HCT116 (cell line): ENCODE results near the gene KCNMB2. TPM values are rescaled to one million over a fixed set of nuclear protein-coding genes. Genes with fewer than 3 reads are reported as not detected.

Source experiments
- ATAC-seq: fragments of 200-7000 bp; cut with Tn5 transposase; 2 replicates; pipeline ENCODE4 v1.9.1; 2020; ENCODE audit warnings: mild to moderate bottlenecking, moderate library complexity
- BruUV-seq: library from RNA; stranded (reverse); fragments of 400-500 nt; replicated peaks from 2 replicates; lab custom pipeline; 2021; lab: Mats Ljungman, UMichigan
- CTCF ChIA-PET: fragments of 300-600 bp; sonication (Branson Sonifier 250); formaldehyde crosslinking; loops from one replicate; lab custom pipeline; 2021; ENCODE audit warnings: antibody characterized with exemption; lab: Charles Lee
- POLR2A ChIA-PET: fragments of 300-600, 350-600 bp; sonication (Branson Sonifier 250); formaldehyde crosslinking; loops from one replicate; lab custom pipeline; 2021; ENCODE audit warnings: antibody characterized with exemption; lab: Charles Lee
- RAD21 ChIA-PET, 2 experiments: fragments of 300-600 bp; sonication (Branson Sonifier 250); formaldehyde crosslinking; loops; one replicate each; lab custom pipeline; 2023; ENCODE audit warnings: low total read pairs in 2 of 2; ENCODE audit not compliant: uncharacterized antibody in 2 of 2, unreplicated experiment in 2 of 2, low non-redundant PET in 1 of 2; lab: Charles Lee
- DNase-seq: peaks from one replicate; pipeline ENCODE4 v3.0.0-alpha.2; 2010; ENCODE audit warnings: low read depth, low spot score
- H2AFZ ChIP-seq: fragments of 200-600 bp; shearing (Covaris generic), sonication (generic); 2 replicates; pipeline ENCODE4 v1.6.1; 2017; ENCODE audit warnings: low read depth, mixed run types, mixed read lengths, antibody characterized with exemption, low read length; ENCODE audit not compliant: poor library complexity, severe bottlenecking
- H3K27ac ChIP-seq: 2 replicates; pipeline ENCODE4 v1.5.1; 2012; ENCODE audit warnings: low read depth, low read length
- H3K27me3 ChIP-seq: fragments of 200-600 bp; sonication (generic); 2 replicates; pipeline ENCODE4 v1.6.1; 2016; ENCODE audit warnings: mixed run types, low read length, mixed read lengths; ENCODE audit not compliant: insufficient read depth
- H3K36me3 ChIP-seq, 2 experiments: fragments of 200-500 bp in 1 of 2; fragments of 200-600 bp in 1 of 2; sonication (Bioruptor generic) in 1 of 2; sonication (generic) in 1 of 2; 2 replicates each; pipeline versions ENCODE4 v1.5.1 to v1.6.1; 2014 to 2016; ENCODE audit warnings: low read length in 2 of 2, inconsistent platforms in 1 of 2, mixed read lengths in 1 of 2, mixed run types in 1 of 2; ENCODE audit not compliant: insufficient read depth in 2 of 2, control insufficient read depth in 1 of 2
- H3K4me1 ChIP-seq, 2 experiments: fragments of 200-600 bp in 1 of 2; sonication (generic) in 1 of 2; 2 replicates each; pipeline versions ENCODE4 v1.5.1 to v1.6.1; 2012 to 2017; ENCODE audit warnings: low read length in 2 of 2, inconsistent platforms in 1 of 2, mild to moderate bottlenecking in 1 of 2, mixed read lengths in 1 of 2, mixed run types in 1 of 2, moderate library complexity in 1 of 2; ENCODE audit not compliant: insufficient read depth in 2 of 2, control insufficient read depth in 1 of 2
- H3K4me2 ChIP-seq: fragments of 200-600 bp; sonication (generic); 2 replicates; pipeline ENCODE4 v1.6.1; 2017; ENCODE audit warnings: mixed run types, low read length, mixed read lengths
- H3K4me3 ChIP-seq, 2 experiments: fragments of 200-600 bp in 1 of 2; sonication (generic) in 1 of 2; replicated peaks in 1 of 2; 2 replicates each; pipeline ENCODE4 v1.5.1; 2011 to 2016; ENCODE audit warnings: low read length in 2 of 2, control low read depth in 1 of 2, low read depth in 1 of 2, mild to moderate bottlenecking in 1 of 2, mixed read lengths in 1 of 2, mixed run types in 1 of 2
- H3K79me2 ChIP-seq: fragments of 200-600 bp; sonication (generic); 2 replicates; pipeline ENCODE4 v1.6.1; 2017; ENCODE audit warnings: mild to moderate bottlenecking, mixed run types, low read length, moderate library complexity, mixed read lengths; ENCODE audit not compliant: insufficient read depth
- H3K9ac ChIP-seq: fragments of 200-600 bp; sonication (generic); 2 replicates; pipeline ENCODE4 v1.6.1; 2016; ENCODE audit warnings: low read length, mixed read lengths
- H3K9me2 ChIP-seq: fragments of 200-600 bp; sonication (generic), shearing (Covaris generic); 2 replicates; pipeline ENCODE4 v1.6.1; 2017; ENCODE audit warnings: mixed run types, mild to moderate bottlenecking, moderate library complexity; ENCODE audit not compliant: insufficient read depth
- H3K9me3 ChIP-seq, 2 experiments: fragments of 200-500 bp in 1 of 2; fragments of 200-600 bp in 1 of 2; sonication (Bioruptor generic) in 1 of 2; sonication (generic) in 1 of 2; 2 replicates each; pipeline ENCODE4 v1.6.1; 2014 to 2017; ENCODE audit warnings: low read length in 2 of 2, mixed read lengths in 2 of 2, inconsistent platforms in 1 of 2, low read depth in 1 of 2, mild to moderate bottlenecking in 1 of 2, mixed run types in 1 of 2, moderate library complexity in 1 of 2; ENCODE audit not compliant: control insufficient read depth in 1 of 2, insufficient read depth in 1 of 2
- H4K20me1 ChIP-seq: fragments of 200-600 bp; sonication (generic), shearing (Covaris generic); 2 replicates; pipeline ENCODE4 v1.6.1; 2017; ENCODE audit warnings: mixed run types, mild to moderate bottlenecking, moderate library complexity; ENCODE audit not compliant: insufficient read depth
- CEBPB ChIP-seq: IDR thresholded peaks from 2 replicates; pipeline ENCODE4 v1.6.1; 2012; ENCODE audit warnings: low read depth
- CTCF ChIP-seq, 3 experiments: fragments of 200-600 bp in 1 of 3; sonication (generic) in 1 of 3; IDR thresholded peaks in 2 of 3; conservative IDR thresholded peaks in 1 of 3; 2 replicates each; pipeline ENCODE4 v1.5.1; 2012 to 2017; ENCODE audit warnings: low read depth in 2 of 3, low read length in 2 of 3, antibody characterized with exemption in 1 of 3, borderline replicate concordance in 1 of 3, control low read depth in 1 of 3, mild to moderate bottlenecking in 1 of 3, mixed read lengths in 1 of 3, mixed run types in 1 of 3, moderate library complexity in 1 of 3; ENCODE audit not compliant: insufficient read depth in 1 of 3
- EGR1 ChIP-seq: IDR thresholded peaks from 2 replicates; pipeline ENCODE4 v1.6.1; 2012; ENCODE audit warnings: low read depth
- ELF1 ChIP-seq: IDR thresholded peaks from 2 replicates; pipeline ENCODE4 v1.6.1; 2012; ENCODE audit warnings: low read depth, borderline replicate concordance
- EZH2 ChIP-seq: fragments of 200-600 bp; sonication (generic); IDR thresholded peaks from 2 replicates; pipeline ENCODE4 v1.6.1; 2017; ENCODE audit warnings: antibody characterized with exemption, mixed run types
- EZH2phosphoT487 ChIP-seq: fragments of 200-600 bp; IDR thresholded peaks from 2 replicates; pipeline ENCODE4 v1.6.1; 2018; ENCODE audit warnings: antibody characterized with exemption, borderline replicate concordance
- FOSL1 ChIP-seq: IDR thresholded peaks from 2 replicates; pipeline ENCODE4 v1.6.1; 2012; ENCODE audit warnings: low read depth
- JUND ChIP-seq: IDR thresholded peaks from 2 replicates; pipeline ENCODE4 v1.6.1; 2012
- POLR2A ChIP-seq: IDR thresholded peaks from 2 replicates; pipeline ENCODE4 v1.7.0; 2011; ENCODE audit warnings: borderline replicate concordance; ENCODE audit not compliant: insufficient read depth, insufficient read length; ENCODE audit errors: extremely low read depth
- POLR2AphosphoS5 ChIP-seq: IDR thresholded peaks from 2 replicates; pipeline ENCODE4 v1.6.1; 2011; ENCODE audit warnings: mild to moderate bottlenecking, low read depth, low read length, moderate library complexity
- RAD21 ChIP-seq: IDR thresholded peaks from 2 replicates; pipeline ENCODE4 v1.6.1; 2012; ENCODE audit warnings: low read depth, mild to moderate bottlenecking
- REST ChIP-seq: IDR thresholded peaks from 2 replicates; pipeline ENCODE4 v1.6.1; 2012; ENCODE audit warnings: low read depth
- SIN3A ChIP-seq: IDR thresholded peaks from 2 replicates; pipeline ENCODE4 v1.6.1; 2012; ENCODE audit warnings: low read depth
- SP1 ChIP-seq: IDR thresholded peaks from 2 replicates; pipeline ENCODE4 v1.6.1; 2012; ENCODE audit warnings: low read depth
- SRF ChIP-seq: IDR thresholded peaks from 2 replicates; pipeline ENCODE4 v1.6.1; 2012; ENCODE audit warnings: low read depth
- TCF7L2 ChIP-seq: IDR thresholded peaks from 2 replicates; pipeline ENCODE4 v1.7.0; 2011; ENCODE audit warnings: borderline replicate concordance, inconsistent platforms; ENCODE audit not compliant: insufficient read depth, insufficient read length; ENCODE audit errors: extremely low read depth
- YY1 ChIP-seq: IDR thresholded peaks from 2 replicates; pipeline ENCODE4 v1.6.1; 2011; ENCODE audit warnings: low read length, low read depth, moderate library complexity, mild to moderate bottlenecking; ENCODE audit not compliant: insufficient replicate concordance; ENCODE audit errors: extremely low read depth
- ZFX ChIP-seq: fragments of 450-650 bp; IDR thresholded peaks from 2 replicates; pipeline ENCODE4 v1.6.1; 2017
- ZNF274 ChIP-seq: fragments of 200-500 bp; sonication (Bioruptor generic); IDR thresholded peaks from 2 replicates; pipeline ENCODE4 v1.6.1; 2014; ENCODE audit warnings: mild to moderate bottlenecking, low read depth, low read length, inconsistent platforms
- intact Hi-C: fragments of 100-400 bp; cut with micrococcal nuclease; formaldehyde crosslinking; loops from 2 replicates; pipeline ENCODE4 v1.10.0; 2022
- total RNA-seq: library from RNA; stranded (reverse); gene quantifications from one replicate; pipeline ENCODE4 v1.2.1, GENCODE V29; 2021; ENCODE audit not compliant: unreplicated experiment
- TF ChIP-seq, protein P1 (sequence below): IDR thresholded peaks from 2 replicates; pipeline ENCODE4 v1.6.1; 2011; ENCODE audit warnings: mild to moderate bottlenecking, low read length, moderate library complexity; ENCODE audit not compliant: insufficient replicate concordance; ENCODE audit errors: extremely low read depth

The KCNMB2 gene
- total RNA-seq, 1 experiment from 2014 or later = not detected

- TF ChIP-seq YY1 = no peak
- no peak for TF ChIP-seq ZNF274
- TF ChIP-seq TCF7L2 = no peak
- no peak for TF ChIP-seq SRF
- TF ChIP-seq ELF1 = no peak
- no peak for TF ChIP-seq EGR1
Measured at GRCh38 chr3:178875836-178876235, 339.6 kb downstream of the KCNMB2 start (continued).

DNA sequence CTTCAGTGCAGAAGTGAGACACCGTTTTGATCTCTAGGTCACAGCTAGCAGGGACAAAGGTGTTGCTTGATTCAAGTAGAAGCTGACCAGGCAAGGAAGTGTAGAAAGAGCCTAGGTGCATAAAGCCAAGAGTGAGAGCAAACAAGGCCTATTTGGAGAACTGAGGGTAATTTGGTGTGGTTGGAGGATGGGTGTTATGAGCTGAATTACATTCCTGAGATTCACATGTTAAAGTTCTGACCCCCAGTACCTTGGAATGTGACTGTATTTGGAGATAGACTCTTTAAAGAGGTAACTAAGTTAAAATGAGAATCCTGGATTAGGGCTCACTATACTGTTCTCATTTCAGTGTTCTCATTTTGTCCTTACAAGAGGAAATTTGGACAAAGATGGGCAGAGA is 344.0 kb downstream of the KCNMB2 start:
- H4K20me1 ChIP-seq = no peaks in the 10 kb centered on the region
- no peak overlapping the region for H3K27ac ChIP-seq
- no peak overlapping the region for H3K4me3 ChIP-seq
- no peaks in the 10 kb centered on the region for H3K79me2 ChIP-seq
- H3K9ac ChIP-seq = no peak overlapping the region
- H3K9me3 ChIP-seq = no peaks in the 10 kb centered on the region
- no peak for TF ChIP-seq EZH2
- no peak for TF ChIP-seq SRF
- TF ChIP-seq SP1 = no peak
- TF ChIP-seq CTCF (IDR thresholded peaks at IDR 0.05 in 2 of 3, conservative IDR thresholded peaks at IDR 0.05 in 1 of 3; ENCODE audit: borderline replicate concordance in 1 of 3, insufficient read depth in 1 of 3, low read depth in 2 of 3, low read length in 2 of 3) = no peak
- no peak for TF ChIP-seq JUND
- TF ChIP-seq REST = no peak
- no peak for TF ChIP-seq EGR1
- TF ChIP-seq RAD21 = no peak
- TF ChIP-seq POLR2A = no peak
- no peak for TF ChIP-seq ZFX
- no peak for TF ChIP-seq ZNF274
- TF ChIP-seq FOSL1 = no peak
- no peak for TF ChIP-seq CEBPB
- no peak for TF ChIP-seq EZH2phosphoT487
- TF ChIP-seq, protein P1, sequence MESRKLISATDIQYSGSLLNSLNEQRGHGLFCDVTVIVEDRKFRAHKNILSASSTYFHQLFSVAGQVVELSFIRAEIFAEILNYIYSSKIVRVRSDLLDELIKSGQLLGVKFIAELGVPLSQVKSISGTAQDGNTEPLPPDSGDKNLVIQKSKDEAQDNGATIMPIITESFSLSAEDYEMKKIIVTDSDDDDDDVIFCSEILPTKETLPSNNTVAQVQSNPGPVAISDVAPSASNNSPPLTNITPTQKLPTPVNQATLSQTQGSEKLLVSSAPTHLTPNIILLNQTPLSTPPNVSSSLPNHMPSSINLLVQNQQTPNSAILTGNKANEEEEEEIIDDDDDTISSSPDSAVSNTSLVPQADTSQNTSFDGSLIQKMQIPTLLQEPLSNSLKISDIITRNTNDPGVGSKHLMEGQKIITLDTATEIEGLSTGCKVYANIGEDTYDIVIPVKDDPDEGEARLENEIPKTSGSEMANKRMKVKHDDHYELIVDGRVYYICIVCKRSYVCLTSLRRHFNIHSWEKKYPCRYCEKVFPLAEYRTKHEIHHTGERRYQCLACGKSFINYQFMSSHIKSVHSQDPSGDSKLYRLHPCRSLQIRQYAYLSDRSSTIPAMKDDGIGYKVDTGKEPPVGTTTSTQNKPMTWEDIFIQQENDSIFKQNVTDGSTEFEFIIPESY = no peak
- TF ChIP-seq POLR2AphosphoS5 = no peak
- no peak for TF ChIP-seq YY1
- no peak for TF ChIP-seq SIN3A
- no peak overlapping the region for H3K4me2 ChIP-seq
- intact Hi-C loops = no loop called here
- no peak for ATAC-seq
- ChIA-PET POLR2A (no interaction called here), CTCF (no interaction called here), RAD21 (no interaction called here)
- no peak overlapping the region for H2AFZ ChIP-seq
- no peaks in the 10 kb centered on the region for H3K9me2 ChIP-seq
- no peaks in the 10 kb centered on the region for H3K27me3 ChIP-seq
- no peaks in the 10 kb centered on the region for H3K4me1 ChIP-seq
- DNase-seq = no peak
- H3K36me3 ChIP-seq = no peaks in the 10 kb centered on the region
- no TSS peak for BruUV-seq
